Measurements from ENCODE around the gene FAM20A.

DNA sequence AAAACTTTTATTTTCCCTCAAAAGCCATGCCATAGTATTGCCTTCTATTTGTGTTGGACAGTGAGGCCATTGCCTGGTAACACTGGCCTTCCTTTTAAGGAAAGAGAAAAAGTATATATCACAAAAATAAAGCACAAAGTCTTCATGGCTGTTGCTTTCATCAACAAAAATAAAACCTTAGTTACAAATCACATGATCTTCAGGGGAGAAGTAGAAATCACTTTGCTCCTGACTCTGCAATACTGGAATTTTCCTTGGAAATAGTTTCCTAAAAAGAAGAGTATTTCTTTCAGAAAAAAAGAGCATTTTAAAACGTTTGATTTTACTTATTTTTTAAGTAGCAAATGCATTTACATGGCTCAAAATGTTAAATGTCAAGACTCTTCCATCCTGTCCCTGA lies 41.9 kb downstream of the FAM20A start:
- TF ChIP-seq, protein P1, sequence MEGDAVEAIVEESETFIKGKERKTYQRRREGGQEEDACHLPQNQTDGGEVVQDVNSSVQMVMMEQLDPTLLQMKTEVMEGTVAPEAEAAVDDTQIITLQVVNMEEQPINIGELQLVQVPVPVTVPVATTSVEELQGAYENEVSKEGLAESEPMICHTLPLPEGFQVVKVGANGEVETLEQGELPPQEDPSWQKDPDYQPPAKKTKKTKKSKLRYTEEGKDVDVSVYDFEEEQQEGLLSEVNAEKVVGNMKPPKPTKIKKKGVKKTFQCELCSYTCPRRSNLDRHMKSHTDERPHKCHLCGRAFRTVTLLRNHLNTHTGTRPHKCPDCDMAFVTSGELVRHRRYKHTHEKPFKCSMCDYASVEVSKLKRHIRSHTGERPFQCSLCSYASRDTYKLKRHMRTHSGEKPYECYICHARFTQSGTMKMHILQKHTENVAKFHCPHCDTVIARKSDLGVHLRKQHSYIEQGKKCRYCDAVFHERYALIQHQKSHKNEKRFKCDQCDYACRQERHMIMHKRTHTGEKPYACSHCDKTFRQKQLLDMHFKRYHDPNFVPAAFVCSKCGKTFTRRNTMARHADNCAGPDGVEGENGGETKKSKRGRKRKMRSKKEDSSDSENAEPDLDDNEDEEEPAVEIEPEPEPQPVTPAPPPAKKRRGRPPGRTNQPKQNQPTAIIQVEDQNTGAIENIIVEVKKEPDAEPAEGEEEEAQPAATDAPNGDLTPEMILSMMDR (conservative IDR thresholded peaks at IDR 0.05), result no peak
- no peak for TF ChIP-seq EZH2 (IDR thresholded peaks at IDR 0.05; ENCODE audit: low read depth)

Measured in PC-9 (cell line).